Vagina (tissue), 2 donors: ENCODE measurements around the gene CCDC127.

ENCODE experiments used
- POLR2A ChIP-seq, 2 donors: fragments of 450-650 bp; IDR thresholded peaks; one replicate each; pipeline ENCODE4 v1.6.1; 2017; ENCODE audit warnings: antibody characterized with exemption in 2 of 2, mild to moderate bottlenecking in 2 of 2, moderate library complexity in 2 of 2
- TF ChIP-seq, protein P1 (sequence below), 3 experiments: fragments of 450-650 bp in 2 of 3; fragments of 200-600 bp in 1 of 3; sonication (generic) in 1 of 3; IDR thresholded peaks; one replicate each; pipeline ENCODE4 v1.5.1; 2017 to 2019; ENCODE audit warnings: antibody characterized with exemption in 3 of 3, mild to moderate bottlenecking in 2 of 3, moderate library complexity in 2 of 3

DNA sequence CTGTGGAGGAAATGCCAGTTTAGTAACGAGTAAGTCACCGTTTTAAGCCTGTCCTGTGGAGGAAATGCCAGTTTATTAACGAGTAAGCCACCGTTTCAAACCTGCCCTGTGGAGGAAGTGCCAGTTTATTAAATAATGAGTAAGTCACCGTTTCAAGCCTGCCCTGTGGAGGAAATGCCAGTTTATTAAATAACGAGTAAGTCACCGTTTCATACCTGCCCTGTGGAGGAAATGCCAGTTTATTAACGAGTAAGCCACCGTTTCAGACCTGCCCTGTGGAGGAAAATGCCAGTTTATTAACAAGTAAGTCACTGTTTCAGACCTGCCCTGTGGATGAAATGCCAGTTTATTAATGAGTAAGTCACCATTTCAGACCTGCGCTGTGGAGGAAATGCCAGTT is 34.6 kb upstream of the CCDC127 start:
- TF ChIP-seq, protein P1, sequence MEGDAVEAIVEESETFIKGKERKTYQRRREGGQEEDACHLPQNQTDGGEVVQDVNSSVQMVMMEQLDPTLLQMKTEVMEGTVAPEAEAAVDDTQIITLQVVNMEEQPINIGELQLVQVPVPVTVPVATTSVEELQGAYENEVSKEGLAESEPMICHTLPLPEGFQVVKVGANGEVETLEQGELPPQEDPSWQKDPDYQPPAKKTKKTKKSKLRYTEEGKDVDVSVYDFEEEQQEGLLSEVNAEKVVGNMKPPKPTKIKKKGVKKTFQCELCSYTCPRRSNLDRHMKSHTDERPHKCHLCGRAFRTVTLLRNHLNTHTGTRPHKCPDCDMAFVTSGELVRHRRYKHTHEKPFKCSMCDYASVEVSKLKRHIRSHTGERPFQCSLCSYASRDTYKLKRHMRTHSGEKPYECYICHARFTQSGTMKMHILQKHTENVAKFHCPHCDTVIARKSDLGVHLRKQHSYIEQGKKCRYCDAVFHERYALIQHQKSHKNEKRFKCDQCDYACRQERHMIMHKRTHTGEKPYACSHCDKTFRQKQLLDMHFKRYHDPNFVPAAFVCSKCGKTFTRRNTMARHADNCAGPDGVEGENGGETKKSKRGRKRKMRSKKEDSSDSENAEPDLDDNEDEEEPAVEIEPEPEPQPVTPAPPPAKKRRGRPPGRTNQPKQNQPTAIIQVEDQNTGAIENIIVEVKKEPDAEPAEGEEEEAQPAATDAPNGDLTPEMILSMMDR (IDR thresholded peaks at IDR 0.05), result no peak
- TF ChIP-seq POLR2A (IDR thresholded peaks at IDR 0.05), result no peak
